ENCODE results near the gene MICAL3.
"Not testable (repeated sequence)": the region's sequence is repeated elsewhere in the genome, so short reads cannot be mapped to it uniquely, and the experiment has no call there.

DNA sequence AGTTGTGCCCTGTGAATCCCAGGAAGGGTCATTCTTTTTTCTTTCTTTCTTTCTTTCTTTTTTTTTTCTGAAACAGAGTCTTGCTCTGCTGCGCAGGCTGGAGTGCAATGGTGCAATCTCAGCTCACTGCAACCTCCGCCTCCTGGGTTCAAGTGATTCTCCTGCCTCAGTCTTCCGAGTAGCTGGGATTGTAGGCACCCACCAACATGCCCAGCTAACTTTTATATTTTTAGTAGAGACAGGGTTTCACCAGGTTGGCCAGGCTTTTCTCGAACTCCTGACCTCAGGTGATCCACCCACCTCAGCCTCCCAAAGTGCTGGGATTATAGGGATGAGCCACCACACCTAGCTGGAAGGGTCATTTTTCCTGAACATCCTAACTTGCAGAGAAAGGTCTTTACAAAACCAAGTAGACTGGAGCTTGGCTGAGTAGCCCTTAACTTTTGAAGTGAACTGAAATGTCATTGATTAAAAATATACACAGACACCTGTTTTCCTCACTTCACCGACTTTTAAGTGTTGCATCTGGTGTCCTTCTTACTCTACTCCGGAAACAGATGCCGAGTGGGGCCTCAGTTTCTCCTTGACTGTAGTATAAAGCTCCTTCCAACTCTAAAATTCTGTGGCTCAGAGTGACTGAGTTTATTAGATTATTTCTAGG is 47.1 kb upstream of the MICAL3 start:
- TF ChIP-seq, protein P1, sequence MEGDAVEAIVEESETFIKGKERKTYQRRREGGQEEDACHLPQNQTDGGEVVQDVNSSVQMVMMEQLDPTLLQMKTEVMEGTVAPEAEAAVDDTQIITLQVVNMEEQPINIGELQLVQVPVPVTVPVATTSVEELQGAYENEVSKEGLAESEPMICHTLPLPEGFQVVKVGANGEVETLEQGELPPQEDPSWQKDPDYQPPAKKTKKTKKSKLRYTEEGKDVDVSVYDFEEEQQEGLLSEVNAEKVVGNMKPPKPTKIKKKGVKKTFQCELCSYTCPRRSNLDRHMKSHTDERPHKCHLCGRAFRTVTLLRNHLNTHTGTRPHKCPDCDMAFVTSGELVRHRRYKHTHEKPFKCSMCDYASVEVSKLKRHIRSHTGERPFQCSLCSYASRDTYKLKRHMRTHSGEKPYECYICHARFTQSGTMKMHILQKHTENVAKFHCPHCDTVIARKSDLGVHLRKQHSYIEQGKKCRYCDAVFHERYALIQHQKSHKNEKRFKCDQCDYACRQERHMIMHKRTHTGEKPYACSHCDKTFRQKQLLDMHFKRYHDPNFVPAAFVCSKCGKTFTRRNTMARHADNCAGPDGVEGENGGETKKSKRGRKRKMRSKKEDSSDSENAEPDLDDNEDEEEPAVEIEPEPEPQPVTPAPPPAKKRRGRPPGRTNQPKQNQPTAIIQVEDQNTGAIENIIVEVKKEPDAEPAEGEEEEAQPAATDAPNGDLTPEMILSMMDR (IDR thresholded peaks at IDR 0.05), result not testable (repeated sequence)
- TF ChIP-seq POLR2A (IDR thresholded peaks at IDR 0.05), result not testable (repeated sequence)
